Right lung (tissue), 5 donors: Measurements from ENCODE around the gene VPS39. TPM values are rescaled to one million over a fixed set of nuclear protein-coding genes. Genes with fewer than 3 reads are reported as not detected.

Source experiments
- DNase-seq, 2 donors: peaks; one replicate each; pipeline ENCODE4 v3.0.0-alpha.2; 2013
- polyA plus RNA-seq, 5 donors: library from polyadenylated mRNA; unstranded; fragments of 120-200 nt; gene quantifications; one replicate each; pipeline versions ENCODE4 v1.2.1 to v1.2.3, GENCODE V29; 2013; ENCODE audit warnings: inconsistent platforms in 1 of 5, low replicate concordance in 1 of 5; ENCODE audit not compliant: insufficient read length in 5 of 5, insufficient read depth in 1 of 5

The VPS39 gene
- polyA plus RNA-seq, 5 donors = 63.7 to 90.3 (median 84.0) TPM

GRCh38 chr15:42159381-42160015 is 48.6 kb downstream of the VPS39 start:
- DNase-seq = peak in 1 of 2 donors; percentile 36

GRCh38 chr15:42158941-42159340 is 49.2 kb downstream of the VPS39 start:
- no peak for DNase-seq

DNA sequence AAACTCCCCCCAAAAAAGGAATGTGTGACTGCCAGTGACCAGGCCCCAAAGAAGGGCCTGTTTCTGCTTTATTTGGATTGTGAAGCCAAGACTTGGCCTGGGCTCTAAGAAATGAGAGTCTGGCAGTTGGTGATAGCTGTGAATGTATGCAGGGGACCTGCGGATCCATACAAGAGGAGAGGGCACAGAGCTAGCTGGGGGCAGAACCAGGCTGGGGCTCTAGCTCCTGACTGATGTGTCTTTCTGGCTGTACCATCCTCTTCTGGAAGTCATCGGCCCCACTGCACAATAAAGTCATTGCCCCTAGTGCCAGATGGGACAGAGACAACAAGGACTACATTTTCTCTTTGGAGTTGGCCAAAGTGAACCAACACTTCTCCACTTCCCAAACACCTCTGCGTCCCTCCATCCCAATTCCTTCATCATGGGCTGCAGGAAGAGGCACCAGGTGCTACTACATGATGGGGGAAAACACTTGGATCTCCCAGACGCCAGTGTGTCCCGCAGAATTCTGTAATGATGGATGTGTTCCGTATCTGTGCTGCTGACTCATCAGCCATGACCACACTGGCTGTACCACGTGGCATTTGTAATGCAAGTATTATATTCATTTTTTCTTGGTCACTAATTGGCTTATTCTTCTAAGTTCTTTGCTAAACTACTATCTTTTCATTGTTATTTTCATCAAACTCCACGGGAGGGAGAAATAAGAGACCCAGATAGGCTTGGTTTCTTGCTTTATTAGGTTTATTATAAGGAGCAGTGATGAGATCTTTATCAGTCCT is 49.9 kb downstream of the VPS39 start:
- no peak for DNase-seq

DNA sequence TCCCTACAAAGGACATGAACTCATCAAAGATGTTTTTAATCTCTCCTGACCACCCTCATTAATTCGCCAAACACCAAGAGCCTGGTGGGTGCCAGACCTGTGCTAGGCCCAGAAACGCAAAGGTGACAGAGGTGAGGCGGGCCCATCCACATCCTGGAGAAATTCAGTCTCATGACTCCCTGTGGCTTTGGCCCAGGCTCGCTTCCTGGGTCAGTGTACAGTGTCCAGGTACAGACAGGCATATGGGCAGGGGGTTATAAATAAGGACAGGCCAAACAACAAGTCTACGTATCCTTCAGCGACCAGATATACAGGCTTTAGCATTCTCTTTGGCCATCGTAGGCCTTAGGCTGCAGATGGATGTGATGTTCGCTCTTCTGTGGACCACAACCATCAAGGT is 50.7 kb downstream of the VPS39 start:
- no peak for DNase-seq

- DNase-seq = no peak
Measured at GRCh38 chr15:42156243-42156922, 51.7 kb downstream of the VPS39 start, which contains the start of gene PLA2G4F. Gene PLA2G4F (minus strand): TSS chr15:42156636. CDS start chr15:42156549, 87 bp downstream.

DNA sequence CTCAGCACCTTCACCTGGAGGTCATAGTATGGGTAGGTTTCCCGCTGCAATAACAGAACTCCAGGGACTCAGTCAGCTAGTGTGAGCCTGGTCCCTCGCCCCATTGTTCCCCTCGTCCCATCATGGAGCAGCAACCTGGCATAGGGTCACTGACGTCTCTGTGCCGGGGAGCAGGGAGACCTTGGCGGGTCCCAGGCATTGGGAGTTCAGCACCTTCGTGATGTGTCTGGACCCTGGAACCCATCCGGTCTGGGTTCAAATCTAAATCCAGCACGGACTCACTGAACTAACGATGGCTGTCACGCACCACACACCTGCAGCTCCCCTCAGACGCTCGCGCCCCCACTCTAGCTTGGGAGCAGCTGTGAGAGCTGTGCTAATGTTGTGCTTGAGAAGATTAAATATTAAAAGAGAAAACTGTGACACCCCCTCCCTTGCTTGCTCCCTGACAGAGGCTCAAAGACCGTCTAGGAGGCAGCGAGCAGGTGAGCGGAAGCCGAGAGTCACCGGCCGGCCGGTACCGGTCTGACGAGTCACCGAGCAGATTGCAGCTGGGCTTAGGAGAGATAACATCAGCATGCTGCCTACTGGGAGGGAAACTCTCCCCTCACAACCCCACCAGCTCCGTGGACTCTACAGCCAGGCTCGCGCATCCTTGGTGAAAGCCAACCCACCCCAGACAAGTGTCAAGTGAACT is 52.4 kb downstream of the VPS39 start:
- DNase-seq = peak in 1 of 2 donors; percentile 44

- no peak for DNase-seq
Measured at GRCh38 chr15:42154956-42155355, 53.1 kb downstream of the VPS39 start.

DNA sequence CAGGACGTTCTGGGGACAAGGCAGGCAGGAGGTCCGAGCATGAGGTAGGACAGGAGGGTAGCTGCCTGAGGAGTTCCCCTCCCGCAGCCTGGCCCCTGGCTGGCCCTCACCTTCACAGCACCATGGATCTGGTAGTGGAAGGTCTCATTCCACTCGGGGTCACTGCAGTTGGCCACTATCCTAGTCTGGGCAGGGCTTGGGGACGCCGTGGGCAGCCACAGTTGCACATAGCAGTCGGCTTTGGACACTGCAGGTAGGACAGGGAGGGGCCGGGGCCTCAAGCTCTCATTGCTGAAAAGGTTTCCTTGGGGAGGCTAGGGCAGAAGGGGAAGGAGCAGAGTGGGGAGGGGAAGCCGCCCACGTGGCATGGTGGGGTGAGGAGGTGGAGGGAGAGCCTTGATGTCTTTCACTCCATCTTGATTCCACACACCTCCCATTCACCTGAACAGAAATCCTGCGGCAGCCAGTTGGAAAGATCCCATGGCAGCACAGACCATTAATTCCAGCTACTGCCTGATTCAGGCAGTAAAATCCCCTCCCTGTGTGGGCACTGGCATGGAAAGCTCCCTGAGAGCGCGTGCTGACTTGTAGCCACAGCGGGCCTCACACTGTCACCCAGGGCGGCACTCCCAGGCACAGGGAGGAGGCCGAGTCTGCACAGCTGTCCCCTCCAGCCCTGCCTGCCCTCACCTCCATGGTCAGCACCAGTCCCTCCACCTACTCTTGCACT is 53.7 kb downstream of the VPS39 start:
- DNase-seq = no peak

DNA sequence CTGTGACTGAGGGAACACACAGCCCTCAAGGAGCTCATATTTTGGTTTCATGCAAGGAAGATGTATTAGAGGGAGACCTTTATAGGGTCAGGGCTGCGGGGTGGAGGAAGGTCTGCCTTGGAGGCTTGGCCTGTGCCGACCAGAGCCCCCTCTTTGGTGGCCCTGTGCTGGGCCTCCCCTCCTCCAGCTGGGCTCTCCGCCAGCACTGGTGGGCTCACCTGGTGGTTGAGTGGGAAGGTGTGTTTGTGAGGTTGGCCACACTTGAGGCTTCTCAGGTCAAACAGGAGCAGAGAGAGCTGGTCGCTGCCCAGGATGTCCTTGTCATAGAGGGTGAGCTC is 54.3 kb downstream of the VPS39 start:
- no peak for DNase-seq

DNA sequence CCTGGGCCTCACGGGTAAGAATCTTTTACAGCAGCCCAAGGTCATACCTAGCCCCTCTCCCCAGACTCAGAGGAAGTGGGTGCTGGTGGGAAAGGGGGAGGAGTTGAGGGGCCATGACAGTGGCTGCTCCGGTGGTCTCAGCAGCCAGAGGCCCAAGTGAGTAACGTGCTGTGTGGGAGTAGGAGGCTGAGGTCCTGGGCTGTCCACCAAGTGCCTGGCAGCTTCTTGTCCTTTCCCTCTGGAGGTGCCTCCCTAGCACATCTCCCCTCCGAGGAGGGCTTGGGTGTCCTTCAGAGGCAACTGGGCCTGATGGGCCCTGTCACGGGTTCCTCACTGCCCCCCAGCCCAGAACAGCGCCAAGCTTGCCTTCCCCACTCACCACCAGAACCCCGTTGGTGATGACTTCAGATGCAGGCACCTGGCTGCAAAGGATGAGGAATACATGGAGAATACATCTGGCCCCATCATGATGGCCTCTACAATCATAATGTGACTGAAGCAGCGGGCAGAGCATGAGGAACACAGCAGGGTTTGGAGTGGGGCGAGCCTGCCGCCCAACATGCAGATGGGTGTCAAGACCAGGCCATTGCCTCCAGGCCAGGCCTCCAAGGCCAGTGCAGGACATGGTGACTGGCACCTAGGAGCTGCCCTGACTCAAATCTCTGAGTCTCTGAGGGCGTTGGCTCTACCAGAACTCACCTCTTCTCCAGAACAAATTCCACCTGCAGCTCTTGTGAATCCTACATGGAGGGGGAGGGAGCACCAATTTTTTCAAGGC is 55.0 kb downstream of the VPS39 start:
- DNase-seq = no peak

- no peak for DNase-seq
Measured at GRCh38 chr15:42152196-42152920, 55.7 kb downstream of the VPS39 start.

DNA sequence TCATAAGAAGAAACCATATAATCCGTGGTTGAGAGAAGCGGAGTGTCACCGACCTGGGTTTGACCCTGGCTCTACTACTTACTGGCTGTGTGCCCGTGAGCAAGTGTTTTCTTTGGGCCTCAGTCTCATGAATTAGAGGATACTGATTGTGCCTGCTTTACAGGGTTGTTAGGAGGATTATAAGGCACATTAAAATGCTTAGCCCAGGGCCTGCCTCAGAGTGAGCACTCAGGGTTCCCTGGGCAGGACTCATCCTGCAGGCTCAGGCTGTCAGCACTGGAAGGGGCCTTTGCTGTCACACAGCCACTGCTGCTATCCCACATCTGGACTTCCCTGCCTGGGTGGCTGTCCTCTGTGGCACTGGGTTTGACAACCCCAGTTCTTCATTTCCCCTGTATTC is 56.4 kb downstream of the VPS39 start:
- DNase-seq = no peak

DNA sequence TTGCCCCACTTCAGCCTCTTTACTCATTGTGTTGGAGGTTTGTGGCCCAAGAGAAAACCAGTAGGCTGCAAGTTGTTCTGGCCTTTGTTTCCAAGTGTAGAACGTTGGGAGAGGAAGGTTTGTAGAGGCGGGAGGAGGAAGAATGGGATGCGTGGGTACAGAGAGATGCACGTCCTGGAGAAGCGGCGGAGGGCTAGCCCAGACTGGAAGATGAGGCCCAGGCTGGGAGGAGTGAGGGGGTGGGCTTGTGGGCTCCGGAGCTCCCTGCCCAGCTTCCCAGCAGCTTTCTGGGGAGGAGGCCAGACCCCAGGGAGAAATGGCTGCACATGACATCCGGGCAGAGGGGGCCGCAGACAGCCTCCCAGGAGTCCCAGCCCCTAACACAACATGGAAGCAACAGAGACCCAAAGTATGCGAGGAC is 57.0 kb downstream of the VPS39 start:
- no peak for DNase-seq

- DNase-seq = no peak
Measured at GRCh38 chr15:42150219-42150970, 57.7 kb downstream of the VPS39 start.

DNA sequence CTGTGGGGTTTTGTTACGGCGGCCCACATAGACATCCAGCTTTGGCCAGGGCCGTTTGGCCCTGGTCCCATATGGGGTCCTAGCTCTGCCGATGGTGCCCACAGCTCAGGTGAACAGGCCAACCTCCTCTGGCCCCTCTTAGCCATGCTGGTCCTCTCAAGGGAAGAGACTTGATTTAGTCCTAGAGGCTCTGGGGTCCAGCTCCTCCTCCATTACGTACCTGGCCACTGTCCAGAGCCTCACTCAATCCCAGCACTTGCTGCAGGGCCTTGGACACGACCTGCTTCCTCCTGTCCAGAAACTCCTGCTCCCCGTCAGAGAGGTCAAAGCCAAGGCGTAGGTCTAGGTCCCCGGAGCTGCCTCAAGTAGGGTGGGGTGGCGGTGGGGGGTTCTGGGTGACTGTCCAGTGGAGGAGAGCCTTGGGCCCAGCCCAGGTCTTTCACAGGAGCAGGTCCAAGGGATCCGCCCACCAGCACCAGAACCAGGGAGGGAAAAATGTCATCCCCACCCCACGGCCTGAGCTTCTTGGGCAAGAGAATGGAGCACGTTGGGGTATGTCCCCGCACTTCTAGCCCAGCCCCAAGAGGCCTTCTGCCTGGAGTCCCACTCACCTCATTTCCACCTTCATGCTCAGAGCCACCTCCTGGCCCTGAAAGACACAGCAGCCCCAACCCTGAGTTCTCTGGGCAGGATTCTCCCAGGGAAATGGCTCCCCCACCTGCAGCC is 58.4 kb downstream of the VPS39 start:
- DNase-seq = no peak

GRCh38 chr15:42148808-42149492 is 59.2 kb downstream of the VPS39 start:
- no peak for DNase-seq

GRCh38 chr15:42147431-42147735 is 60.7 kb downstream of the VPS39 start:
- DNase-seq = no peak
